ENCODE data around the gene AOPEP. TPM values are rescaled to one million over a fixed set of nuclear protein-coding genes. Genes with fewer than 3 reads are reported as not detected.

The AOPEP gene
- total RNA-seq, 4 donors from 2014 or later, result 252 to 375 (median 312) TPM

DNA sequence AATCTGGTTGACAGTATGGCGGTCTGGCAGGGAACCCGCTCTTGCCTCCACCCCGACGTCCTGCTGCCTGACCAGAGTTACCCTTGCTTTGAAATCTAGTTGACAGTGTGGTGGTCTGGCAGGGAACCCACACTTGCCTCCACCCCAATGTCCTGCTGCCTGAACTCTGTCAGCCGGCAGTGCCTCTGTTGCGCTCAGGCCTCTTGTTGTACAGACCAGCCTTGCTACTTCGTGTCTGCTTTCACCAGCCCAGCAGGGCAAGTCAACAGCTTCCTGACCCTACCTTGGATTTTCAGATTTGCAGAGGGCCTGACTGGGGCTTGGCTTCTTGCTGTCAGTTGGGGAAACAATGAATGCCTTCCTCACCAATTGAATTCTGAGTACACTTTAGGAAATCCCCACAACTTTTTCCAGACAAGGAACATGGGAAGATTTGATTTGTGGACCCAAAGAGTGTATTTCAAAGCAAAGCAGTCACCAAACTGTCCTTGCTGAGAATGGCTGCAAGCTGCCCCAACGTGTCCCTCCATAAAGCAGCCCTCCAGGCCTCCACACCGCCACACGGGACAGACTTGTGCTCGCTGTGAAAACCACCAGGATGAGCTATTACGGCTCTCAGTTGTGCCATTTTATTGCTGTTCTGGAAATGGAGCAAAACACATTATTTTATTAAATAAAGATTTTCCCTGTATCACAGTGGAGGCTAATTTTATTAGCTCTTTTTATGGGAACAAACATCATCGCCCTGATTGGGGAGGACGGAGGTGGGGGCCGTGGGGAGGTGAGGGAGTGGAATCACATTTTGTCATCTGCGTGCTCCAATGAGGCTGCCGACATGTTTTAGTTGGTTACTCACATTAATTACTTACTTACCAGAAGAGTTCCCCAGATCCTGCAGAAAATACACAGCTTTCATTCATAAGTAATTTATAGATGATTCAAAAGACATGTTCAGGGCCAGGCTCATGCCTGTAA lies 189.3 kb downstream of the AOPEP start:
- WGBS, 2 donors (ENCODE audit: low coverage in 1 of 2), result 90 to 97% methylated on average over 2 to 11 of the region's 17 CpGs
- no peaks in the 10 kb centered on the region for H3K27me3 ChIP-seq
- no peak for ATAC-seq
- no peaks in the 10 kb centered on the region for H3K36me3 ChIP-seq
- no peaks in the 10 kb centered on the region for H3K9me3 ChIP-seq
- TF ChIP-seq POLR2A (IDR thresholded peaks at IDR 0.05) (no peak), CTCF (IDR thresholded peaks at IDR 0.05) (no peak), EP300 (IDR thresholded peaks at IDR 0.05) (no peak), POLR2AphosphoS5 (IDR thresholded peaks at IDR 0.05) (no peak)
- no peak overlapping the region for H3K27ac ChIP-seq
- no peak overlapping the region for H3K4me3 ChIP-seq
- peaks cover 0 to 39% (median 22%) of the 10 kb centered on the region in 3 donors for H3K4me1 ChIP-seq

- H3K4me1 ChIP-seq, result peaks cover 6 to 51% (median 28%) of the 10 kb centered on the region in 3 donors
These were observed 190.5 kb downstream of the AOPEP start for GRCh38 chr9:94916956-94917355.

GRCh38 chr9:94918038-94918753 lies 191.7 kb downstream of the AOPEP start:
- no peak overlapping the region for H3K4me3 ChIP-seq
- H3K36me3 ChIP-seq, result no peaks in the 10 kb centered on the region
- no peaks in the 10 kb centered on the region for H3K9me3 ChIP-seq
- no peak for TF ChIP-seq CTCF (IDR thresholded peaks at IDR 0.05)
- no peak for TF ChIP-seq POLR2AphosphoS5 (IDR thresholded peaks at IDR 0.05)
- TF ChIP-seq EP300 (IDR thresholded peaks at IDR 0.05), result no peak
- no peak for TF ChIP-seq POLR2A (IDR thresholded peaks at IDR 0.05)
- no peaks in the 10 kb centered on the region for H3K27me3 ChIP-seq
- H3K4me1 ChIP-seq, result peaks cover 7 to 59% (median 36%) of the 10 kb centered on the region in 3 donors
- ATAC-seq, result no peak
- 80 to 91% methylated on average over 2 to 4 of the region's 5 CpGs for WGBS, 2 donors (ENCODE audit: low coverage in 1 of 2)
- H3K27ac ChIP-seq, result no peak overlapping the region

More at GRCh38 chr9:94916956-94917355, 190.5 kb downstream of the AOPEP start:
- no peak overlapping the region for H3K4me3 ChIP-seq
- no peak overlapping the region for H3K27ac ChIP-seq
- no peak for ATAC-seq
- H3K27me3 ChIP-seq, result no peaks in the 10 kb centered on the region
- 78 to 94% methylated on average over 2 to 3 of the region's 6 CpGs for WGBS, 2 donors (ENCODE audit: low coverage in 1 of 2)
- no peaks in the 10 kb centered on the region for H3K9me3 ChIP-seq
- no peak for TF ChIP-seq POLR2AphosphoS5 (IDR thresholded peaks at IDR 0.05)
- TF ChIP-seq EP300 (IDR thresholded peaks at IDR 0.05), result no peak
- TF ChIP-seq CTCF (IDR thresholded peaks at IDR 0.05), result no peak
- TF ChIP-seq POLR2A (IDR thresholded peaks at IDR 0.05), result no peak
- no peaks in the 10 kb centered on the region for H3K36me3 ChIP-seq

GRCh38 chr9:94919376-94920098 lies 193.0 kb downstream of the AOPEP start:
- Histone ChIP-seq H3K4me1 (peaks cover 7 to 60% (median 41%) of the 10 kb centered on the region in 3 donors), H3K9me3 (no peaks in the 10 kb centered on the region), H3K36me3 (no peaks in the 10 kb centered on the region), H3K27me3 (no peaks in the 10 kb centered on the region), H3K27ac (peak overlapping the region in 3 of 4 donors; percentile 82 to 90 (median 84)), H3K4me3 (no peak overlapping the region)
- WGBS, 2 donors (ENCODE audit: low coverage in 1 of 2), result 68 to 79% methylated on average over 6 to 13 of the region's 17 CpGs
- no peak for TF ChIP-seq CTCF (IDR thresholded peaks at IDR 0.05)
- no peak for TF ChIP-seq EP300 (IDR thresholded peaks at IDR 0.05)
- no peak for TF ChIP-seq POLR2AphosphoS5 (IDR thresholded peaks at IDR 0.05)
- ATAC-seq, result no peak

Data from gastroesophageal sphincter (tissue), 4 donors.